ENCODE data around the gene PPME1.

The PPME1 gene

DNA sequence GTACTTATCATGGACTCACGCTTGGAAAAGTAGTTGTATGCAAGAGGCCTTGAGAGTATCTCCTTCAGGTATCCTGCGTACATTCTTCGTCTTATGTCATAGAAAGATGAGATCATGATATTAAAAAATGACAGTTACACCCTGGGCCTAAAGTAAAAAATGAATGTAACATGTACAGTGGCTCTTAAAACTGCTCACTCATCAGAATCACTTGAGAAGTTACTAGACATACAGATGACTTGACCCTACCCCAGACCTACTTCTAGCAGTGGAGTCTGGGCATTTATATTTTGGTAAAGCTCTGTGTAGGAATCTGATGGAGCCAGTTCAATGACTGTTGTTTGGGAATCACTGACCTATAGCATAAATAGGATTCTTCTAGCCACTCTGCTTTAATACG is 54.5 kb downstream of the PPME1 start:
- DNase-seq = no peak

DNA sequence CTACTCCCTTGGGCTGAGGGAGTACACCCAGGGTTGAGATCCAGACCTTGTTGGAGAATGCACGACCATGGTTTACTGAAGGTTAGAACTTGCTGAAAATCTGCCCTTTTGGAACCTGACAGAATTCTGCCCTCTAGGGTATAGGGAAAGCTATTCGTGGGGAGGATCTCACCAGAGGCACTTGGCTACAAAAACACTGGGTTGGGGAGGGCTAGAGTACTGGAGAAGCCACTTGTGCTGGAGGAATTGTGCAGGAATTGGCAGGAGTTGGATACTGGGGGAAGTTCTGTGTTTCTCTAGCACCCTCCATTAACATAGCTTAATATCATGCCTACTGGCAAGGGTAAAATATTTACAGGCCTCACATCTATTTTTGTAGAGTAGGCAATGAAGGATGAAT is 55.8 kb downstream of the PPME1 start:
- DNase-seq = no peak

DNA sequence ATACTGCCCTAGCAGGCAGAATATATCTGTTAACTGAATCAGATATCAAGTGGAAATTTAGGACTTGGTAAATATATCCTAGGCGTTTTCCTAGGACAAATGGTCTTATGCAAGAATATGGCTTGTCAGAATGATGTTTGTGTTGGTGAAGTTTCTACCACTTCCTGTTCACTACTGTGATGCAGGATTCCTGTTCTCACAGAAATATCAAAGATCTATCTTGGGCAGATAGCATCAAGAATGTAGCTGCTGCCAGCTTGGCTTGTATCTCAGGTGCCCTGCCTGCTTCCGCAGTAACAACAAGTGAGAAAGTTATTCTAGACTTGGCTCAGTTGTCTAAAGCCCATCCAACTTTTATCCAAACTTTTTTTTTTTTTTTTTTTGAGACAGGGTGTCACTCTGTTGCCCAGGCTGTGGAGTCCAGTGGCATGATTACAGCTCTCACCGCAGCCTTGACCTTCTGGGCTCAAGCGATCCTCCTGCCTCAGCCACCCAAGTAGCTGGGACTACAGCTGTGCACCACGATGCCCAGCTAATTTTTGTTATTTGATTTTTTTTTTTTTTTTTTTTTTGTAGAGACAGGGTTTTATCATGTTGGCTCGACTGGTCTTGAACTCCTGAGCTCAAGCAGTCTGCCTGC is 61.3 kb downstream of the PPME1 start:
- no peak for DNase-seq

DNA sequence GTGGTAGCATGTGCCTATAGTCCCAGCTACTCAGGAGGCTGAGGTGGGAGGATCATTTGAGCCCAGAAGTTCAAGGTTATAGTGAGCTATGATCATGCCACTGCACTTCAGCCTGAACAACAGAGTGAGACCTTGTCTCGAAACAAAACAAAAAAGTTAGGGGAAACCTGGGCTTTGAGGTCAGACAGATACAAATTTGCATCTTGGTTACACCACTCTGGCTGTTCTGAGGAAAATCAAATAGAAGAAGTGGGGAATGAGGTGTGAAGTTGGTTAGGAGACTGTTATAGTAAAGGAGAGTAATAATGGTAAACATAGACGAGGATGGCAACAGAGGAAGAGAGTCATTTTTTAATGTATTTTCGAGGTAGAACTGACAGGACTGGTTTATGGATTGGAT is 62.6 kb downstream of the PPME1 start:
- no peak for DNase-seq

DNA sequence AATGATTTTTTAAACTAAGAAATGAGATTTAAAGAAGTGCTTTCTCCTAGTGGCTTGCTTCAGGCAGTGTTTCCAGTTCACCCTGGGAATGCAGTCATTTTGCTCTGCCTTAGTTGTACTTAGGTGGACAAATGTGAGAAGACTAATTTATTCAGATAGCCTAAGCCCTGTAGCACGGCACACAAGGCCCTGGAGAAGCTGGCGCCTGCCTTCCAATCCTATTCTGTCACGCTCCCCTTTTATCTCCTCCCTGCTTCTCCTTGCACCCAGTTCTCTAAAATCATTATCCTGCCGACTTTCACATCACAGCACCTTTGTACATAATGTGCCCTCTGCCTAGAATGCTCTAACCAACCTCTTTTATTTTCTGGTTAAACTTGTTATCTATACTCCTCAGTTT is 64.0 kb downstream of the PPME1 start:
- DNase-seq = no peak

DNA sequence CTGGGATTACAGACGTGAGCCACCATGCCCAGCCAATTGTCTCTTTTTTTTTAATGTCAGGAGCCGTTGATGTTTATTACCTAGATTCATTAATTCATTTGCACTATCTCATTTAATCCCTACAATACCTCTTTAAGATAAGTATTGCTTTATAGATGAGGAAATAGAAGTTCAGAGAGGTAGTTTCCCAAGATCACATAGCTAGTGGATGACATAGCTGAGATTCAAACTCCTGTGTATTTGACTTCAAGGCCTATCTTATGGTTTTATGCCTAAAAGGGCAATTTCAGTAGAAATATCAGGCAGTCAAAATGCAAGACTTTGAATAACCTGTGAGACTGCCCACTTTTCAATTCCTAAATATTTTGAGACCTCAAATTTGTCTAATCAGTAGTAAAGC is 66.5 kb downstream of the PPME1 start:
- no peak for DNase-seq

DNA sequence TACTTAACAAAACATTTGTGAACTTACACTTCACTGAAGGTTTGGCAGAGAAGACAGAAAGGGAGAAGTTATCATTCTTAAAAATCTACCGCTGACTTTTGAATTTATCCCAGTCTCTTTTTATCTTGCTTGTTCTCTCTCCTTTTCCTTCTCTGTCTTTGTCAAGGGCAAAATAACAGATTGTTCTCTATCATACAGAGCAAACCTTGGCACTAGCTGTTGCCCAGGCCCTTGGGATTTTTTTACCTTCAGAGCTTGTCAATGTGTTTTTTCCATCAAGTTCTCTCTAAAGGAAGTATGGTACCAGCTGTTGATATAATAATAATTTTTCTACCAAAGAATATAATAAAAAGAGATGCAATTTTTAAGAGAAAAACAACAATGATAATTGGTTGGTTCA is 67.2 kb downstream of the PPME1 start:
- no peak for DNase-seq

DNA sequence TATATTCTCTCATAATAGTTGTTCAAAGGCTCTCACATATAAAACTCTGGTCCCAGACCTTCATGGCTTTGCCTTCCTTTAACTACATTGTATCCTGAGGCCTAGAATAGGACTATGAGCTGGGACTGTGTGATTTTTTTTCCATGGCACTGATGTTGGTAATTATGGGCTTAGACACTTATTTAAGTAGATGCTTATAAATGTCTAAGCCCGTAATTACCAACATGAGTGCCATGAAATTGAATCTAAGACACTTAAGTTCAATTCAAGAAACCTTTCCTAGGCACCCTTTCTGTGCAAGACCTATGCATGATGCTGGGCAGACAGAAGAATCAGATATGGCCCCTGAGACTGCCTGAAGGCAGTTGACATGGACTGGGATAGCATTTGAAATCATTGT is 77.4 kb downstream of the PPME1 start:
- no peak for DNase-seq

DNA sequence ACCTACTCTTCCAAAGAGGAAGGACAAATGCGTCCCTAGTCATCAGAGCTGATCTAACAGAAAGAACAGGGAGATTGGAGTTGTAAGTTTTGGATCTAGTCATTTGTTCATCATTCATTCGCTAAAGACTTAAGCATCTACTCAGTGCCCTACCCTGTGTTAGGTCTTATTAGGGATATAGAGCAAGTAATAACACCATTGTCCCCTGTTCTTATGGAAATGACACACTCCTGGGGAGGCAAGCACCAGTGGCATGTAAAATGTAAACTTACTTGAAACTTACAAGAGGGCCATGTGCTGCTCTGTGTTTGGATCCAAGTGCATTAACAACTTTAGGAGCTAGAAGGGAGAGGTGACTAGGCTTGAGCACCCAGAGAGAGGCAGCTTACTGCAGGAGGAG is 78.4 kb downstream of the PPME1 start:
- no peak for DNase-seq

DNA sequence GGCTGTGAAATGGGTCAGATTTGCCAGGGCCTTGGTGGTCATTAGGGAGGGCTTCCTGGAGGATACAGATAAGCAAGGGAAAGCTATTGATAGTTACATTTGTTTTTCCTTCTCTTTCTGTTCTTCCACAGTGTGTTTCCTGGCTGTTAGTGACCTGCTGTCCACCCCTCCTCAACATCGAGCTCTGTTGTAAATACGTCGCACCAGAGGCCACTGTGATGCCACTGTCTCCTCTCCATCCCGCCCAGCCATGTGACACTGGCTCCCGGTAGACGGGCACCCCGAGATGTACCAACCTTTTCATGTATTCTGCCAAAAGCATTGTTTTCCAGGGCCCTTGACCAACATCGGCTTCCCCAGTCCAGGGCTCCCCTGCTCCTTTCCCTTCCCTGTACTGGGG is 82.3 kb downstream of the PPME1 start:
- DNase-seq = no peak

DNA sequence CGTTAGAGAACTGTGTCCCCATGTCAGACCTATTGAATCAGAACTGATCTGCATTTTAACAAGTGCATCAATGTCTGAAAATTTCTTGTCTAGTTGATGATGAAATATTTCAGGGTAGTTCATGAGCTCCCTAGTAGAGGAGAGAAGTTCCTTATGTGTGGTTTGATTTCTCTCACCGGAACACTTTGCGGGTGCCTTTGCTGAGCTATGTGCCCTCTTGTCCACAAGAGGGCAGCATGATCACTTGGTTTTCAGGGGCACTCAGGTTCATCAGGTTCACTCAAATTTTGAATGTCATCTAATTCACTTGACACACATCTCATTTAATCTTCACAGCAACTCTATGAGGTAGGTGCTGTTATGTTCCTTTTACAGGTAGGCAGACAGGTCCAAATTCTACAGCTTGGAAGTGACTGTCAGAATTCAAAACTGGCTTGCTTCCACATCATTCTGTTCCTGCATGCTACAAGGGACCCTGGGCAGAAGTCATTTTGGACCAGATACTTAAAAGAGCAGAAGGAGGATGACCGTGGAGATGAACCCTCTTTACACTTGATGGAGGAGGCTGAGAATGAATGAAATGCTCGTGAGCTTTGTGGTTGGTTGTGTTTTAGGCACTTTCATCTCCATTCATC is 84.8 kb downstream of the PPME1 start:
- DNase-seq = peak in 25 of 56 donors; percentile 1 to 65 (median 18)

DNA sequence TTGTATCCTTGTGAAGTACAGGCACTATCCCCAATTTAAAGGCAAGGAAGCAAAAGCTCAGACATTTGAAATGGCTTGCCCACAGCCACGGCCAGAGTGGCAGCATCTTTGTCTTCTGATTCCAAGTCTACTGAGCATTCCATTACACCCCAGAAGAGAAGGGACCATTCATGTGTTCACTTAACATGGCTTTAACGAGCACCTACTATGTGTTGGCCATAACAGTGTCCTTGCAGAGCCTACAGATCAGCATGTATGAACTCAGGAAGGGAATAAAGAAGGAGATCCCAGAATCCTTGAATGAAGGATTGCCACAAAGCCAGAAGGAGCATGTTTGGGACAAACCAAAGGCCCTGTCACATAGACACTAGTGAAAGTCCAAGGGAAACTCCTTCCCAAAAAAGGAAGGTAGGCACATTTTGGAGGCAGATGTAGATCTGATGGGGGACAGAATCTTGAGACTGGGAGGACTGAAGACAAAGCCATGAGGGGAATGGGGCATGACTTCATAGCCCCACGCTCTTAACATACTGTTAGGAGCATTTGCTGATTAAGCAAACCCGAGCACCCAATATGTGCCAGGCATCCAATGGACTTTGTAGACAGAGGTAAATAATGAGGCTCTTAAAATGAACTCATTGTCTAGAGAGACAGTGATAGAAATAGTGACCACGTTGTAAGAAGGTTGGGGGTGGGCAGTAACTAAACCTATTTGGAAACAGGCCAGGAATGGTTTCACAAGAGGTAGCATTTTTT is 85.5 kb downstream of the PPME1 start:
- DNase-seq = no peak

DNA sequence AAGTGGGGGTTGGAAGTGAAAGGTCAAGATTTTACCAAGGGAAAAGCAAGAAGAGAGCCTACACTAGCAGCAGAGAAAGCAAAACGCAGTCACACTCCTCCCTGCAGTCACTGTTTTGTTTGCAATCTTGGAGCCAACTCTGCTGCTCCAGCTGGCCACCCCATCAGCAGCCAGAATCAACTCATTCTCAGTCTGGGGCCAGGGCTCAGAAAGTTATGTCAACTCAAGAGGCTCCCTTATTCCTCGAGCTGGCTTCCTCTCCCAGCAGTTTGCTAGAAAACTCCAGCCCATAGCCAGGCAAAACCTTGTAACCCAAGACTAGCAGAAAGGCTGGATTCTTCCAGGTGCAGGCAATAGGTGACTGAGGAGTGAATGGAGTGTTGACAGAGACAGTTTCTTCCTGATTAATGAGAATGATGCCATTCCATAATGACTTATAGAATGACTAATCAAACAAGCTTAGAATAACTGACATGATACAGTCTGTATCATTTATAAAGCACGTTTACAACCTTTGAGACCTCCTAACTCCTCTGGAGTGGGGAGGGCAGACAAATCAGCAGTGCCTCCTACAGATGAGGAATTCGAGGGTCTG is 87.0 kb downstream of the PPME1 start:
- peak in 8 of 56 donors; percentile 3 to 19 (median 8) for DNase-seq

DNA sequence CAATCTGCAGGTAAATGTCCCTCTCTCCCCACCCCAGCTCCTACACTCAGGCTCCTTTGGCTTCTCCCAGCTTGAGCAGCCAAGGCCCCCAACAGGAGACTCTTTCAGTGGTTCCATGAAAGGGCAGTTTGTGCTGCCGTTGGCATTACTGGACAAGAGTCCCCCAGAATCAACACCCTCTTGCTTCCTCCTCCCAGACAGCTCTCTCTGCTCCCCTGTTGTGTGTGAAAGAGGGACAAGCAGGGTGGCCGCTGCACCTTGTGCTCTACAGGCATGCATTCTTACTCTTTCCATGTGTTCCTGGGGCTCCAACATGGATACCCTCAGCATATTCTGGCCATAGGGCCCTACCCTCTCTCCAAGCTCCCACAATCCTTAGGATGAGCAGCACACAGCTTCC is 91.6 kb downstream of the PPME1 start:
- no peak for DNase-seq

DNA sequence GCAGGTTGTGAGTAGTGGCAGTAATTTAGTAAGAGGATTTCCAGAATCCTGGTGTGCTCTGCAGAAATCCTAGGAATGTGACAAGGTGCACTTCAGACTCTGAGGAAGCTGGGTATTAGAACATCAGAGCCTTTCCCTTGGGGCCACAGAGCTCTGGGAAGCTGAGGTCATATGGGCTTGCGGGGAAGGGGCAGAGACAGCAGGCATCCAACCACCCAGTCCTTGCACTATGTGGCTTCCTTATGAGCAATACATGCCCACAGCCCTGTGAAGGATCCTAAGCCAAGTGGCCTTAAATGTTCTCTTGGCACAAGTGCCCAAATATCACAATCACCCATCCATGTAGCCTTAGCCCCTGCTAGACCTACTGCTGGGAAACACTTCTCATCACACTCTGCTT is 94.2 kb downstream of the PPME1 start:
- no peak for DNase-seq

DNA sequence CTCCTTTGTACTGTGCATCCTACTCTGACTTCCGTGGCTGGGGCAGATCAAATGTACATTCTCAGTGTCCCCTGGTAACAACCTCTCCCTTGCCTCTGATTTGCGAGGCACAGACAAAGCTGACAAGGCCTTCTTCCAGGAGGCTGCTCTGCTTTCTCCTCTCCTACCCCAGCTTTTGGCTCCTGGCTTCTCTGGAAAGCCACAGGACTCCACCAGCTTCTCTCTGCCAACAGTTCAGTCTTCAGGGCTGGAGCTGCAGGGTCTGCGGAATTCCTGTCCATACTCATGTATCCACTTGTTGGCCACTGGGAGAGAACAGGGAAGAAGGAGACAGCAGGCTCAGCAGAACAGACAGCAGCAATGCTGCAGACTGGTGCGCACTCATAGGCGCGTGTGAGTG is 95.9 kb downstream of the PPME1 start:
- DNase-seq = no peak

DNA sequence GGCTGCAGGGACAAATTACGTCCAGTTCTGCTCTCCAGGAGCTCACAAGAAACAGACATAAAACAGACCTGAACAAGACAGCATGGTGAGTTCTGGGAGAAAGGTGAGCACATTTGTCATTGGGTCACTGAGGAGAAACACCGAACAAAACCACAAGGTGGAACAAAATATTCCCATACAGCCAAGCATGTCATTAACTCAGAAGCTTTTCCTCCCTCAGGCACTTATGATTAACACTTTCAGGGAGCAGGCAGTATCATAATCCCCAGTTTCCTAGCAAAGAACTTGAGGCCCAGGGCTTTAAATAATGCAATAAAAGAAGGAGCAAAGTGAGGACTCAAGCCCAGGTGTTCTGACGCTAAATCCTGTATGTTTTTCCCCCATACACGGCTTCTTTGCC is 97.4 kb downstream of the PPME1 start:
- no peak for DNase-seq

DNA sequence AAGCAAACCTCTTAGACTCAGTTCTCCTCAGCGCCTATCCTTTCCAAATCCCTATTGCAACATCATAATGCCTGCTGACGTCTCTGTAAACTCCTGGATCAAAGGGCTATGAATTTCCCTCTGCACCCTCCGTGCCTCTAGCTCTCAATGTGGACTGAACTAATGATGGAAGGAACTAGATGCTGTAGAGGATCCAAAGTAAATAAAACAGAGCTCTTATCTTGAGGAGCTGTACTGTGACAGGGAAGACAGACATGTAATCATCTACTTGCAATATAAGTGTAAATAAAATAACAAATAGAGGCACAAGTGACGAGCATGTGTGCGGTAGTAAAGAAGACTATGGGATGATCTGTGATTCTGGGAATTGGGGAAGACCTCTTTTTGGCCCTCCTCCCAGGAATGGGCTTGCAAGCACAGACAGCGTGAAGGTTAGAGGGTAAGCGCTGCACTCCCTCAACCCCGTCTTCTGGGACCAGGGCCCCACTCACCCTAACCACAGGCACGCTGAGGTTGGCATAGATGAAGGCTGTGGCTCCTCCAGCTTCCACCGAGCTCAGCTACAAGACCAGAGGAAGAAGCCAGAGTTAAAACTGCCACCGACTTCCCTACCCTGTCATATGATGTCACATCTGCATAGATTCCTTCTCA is 98.2 kb downstream of the PPME1 start:
- no peak for DNase-seq

DNA sequence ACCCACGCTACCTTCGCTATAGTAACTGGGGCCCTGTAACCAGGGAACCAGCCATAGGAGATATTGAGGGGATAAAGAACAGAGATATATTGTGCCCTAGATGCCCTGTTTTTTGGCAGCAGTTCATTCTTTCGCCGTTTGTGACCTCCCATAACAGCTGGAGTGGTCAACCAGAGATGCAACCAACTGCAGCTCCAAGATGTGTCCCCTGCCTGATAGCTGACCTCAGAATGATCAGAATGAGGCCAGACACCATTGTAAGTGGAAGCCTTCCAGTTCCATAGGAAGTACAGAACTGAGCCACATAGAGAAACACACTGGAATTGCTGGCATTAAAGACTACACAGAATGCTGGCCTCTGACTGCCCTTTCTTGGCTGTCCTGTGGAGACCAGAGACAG is 101.2 kb downstream of the PPME1 start:
- no peak for DNase-seq

DNA sequence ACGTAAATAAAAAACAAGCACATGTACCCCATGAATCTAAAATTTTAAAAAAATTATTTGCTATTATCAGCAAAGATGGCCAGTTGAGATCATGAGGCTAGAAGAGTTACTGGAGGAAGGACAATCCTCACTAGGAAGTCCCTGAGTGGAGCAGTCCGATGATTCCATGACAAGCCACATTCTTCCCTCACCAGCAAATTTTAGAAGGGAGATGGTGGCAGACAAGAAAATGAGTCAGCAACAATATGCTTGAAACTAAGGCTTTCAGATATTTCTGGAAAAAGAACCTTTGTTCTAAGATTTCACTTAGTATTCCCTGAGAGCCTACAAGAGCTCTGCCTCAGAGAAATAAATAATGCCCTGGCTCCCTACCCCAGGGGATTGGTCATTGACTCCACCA is 105.5 kb downstream of the PPME1 start:
- no peak for DNase-seq

DNA sequence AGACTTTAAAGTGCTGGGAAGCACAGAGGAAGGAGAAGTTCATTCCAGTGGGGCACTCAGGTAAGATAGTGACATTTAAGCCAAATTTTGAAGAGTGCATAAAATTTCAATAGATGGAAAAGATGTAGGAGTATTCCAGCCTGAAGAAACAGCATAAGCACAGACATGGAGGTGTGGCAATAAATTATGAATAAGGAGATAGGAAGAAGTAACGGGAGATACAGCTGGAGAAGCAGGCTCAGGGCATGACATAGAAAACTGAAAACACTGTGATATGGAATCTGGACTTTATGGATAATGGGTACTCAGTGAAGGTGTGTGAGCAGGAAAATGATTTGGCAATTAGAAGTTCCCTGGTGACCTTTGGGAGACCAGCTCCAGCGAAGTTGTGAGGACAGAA is 107.0 kb downstream of the PPME1 start:
- DNase-seq = no peak

DNA sequence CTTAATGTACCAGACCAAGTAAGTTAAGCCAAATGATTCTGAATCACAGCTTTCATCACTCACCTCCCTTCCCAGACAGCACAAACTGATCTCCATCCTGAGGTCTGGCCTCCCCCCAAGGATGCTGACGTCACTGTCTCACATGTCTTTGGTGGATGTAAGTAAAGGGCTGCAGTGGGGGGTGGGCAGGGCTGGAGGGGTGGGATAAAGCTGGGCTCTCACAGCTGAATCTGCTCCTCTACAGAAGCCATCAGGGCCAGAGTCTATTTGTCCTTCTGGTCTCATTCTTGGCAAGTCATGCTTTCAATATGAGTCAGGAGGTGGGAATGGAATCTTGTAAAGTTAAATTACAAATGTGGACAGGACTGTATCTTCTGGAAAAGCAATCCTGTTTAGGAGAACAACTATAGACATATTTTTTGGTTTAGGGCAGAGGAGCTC is 107.7 kb downstream of the PPME1 start:
- no peak for DNase-seq

Measured in nucleus accumbens (tissue), 56 donors.